Medulla oblongata (tissue), 1 donor: ENCODE data around the gene TAOK1.

ENCODE experiments used
- DNase-seq: peaks from one replicate; pipeline ENCODE4 v3.0.0-alpha.2; 2015; ENCODE audit errors: extremely low spot score

TAOK1 gene

DNA sequence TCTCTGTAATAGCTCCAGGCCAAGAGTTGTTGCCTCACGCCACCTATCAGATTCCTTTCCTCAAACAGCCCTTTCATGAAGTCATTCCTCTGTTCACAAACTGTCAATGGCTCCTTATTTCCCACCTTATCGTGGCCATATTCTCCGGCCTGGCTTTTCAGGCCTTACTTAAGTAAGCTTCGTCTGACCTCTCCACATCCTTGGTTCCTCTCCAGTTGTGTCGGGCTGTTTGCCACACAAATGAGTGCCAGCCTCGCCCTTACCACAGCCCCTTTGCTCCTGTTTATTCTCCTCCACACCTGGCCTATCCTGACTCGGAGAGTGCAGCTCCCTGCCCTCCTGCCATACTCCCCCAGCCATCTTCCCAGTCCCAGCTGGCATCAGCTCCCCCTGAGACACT is 180.4 kb downstream of the TAOK1 start:
- DNase-seq = no peak

DNA sequence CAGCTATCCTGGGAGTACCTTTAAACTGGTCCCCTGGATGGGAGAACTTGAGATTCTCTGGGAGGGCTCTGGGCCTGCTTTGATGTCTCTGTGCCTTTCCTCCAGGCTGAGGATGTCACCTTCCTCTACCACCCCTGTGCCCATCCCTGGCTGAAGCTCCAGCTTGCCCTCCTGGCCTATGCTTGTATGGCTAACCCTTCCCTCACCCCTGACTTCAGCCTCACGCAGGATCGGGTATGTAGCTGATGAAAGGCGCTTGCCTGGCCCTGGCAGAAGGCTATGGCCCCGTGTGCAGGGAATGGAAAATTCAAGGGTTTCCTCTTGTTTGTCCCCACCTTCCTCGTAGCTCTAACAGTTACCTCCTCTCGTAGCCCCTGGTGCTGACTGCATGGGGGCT is 181.3 kb downstream of the TAOK1 start:
- no peak for DNase-seq

DNA sequence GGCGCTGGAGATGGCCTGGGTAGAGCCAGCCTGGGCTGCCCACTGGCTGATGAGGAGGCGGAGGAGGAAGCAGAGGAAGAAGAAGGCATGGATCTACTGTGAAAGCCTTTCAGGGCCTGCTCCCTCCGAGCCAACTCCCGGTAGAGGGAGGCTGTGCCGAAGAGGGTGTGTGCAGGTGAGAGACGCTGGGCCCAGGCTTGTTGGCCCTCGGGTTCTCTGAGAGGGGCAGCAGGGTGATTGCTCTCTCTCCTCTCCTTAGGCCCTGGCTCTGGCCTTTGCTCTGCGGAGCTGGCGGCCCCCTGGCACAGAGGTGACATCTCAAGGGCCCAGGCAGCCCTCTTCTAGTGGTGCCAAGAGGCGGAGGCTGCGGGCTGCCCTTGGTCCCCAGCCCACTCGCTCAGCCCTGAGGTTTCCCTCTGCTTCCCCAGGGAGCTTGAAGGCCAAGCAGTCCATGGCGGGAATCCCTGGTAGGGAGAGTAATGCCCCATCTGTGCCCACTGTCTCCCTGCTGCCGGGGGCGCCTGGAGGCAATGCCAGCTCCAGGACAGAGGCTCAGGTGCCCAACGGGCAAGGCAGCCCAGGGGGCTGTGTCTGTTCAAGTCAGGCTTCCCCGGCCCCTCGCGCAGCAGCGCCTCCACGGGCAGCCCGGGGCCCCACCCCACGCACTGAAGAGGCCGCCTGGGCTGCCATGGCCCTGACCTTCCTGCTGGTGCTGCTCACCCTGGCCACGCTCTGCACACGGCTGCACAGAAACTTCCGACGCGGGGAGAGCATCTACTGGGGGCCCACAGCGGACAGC is 181.9 kb downstream of the TAOK1 start:
- DNase-seq = no peak

DNA sequence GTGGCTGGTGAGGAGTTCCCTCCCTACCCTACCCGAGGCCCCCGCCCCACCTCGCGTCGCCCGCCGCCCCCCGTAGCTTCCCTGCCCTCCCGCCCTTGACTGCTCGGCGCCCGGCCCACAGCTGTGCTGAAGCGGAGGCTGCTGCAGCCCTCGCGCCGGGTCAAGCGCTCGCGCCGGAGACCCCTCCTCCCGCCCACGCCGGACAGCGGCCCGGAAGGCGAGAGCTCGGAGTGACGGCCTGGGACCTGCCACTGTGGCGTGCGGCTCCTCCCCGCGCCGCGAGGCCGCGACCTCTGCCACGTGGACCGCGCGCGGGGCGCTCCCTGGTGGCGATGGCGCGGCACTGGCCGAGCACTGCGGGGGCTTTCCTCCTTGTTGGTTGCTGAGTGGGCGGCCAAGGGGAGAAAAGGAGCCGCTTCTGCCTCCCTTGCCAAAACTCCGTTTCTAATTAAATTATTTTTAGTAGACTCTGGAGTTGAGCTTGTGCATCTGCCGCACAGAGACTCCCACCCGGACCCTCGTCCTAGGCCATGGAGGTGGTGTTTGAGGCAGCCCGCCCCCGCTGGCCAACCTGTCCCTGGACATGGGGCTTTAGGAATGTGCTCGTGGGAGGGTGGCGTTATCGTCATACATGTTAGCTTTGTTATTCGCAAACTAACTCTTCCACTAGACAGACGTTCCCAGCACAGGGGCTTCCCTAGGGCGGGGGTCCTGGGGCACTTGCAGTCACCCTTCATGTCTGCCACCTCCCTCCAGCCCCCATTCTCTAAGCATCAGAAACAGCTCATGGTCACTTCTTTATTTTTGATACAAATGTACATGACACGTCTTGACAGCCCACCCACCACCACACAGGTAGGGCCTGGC is 182.8 kb downstream of the TAOK1 start:
- DNase-seq = peak; percentile 64

DNA sequence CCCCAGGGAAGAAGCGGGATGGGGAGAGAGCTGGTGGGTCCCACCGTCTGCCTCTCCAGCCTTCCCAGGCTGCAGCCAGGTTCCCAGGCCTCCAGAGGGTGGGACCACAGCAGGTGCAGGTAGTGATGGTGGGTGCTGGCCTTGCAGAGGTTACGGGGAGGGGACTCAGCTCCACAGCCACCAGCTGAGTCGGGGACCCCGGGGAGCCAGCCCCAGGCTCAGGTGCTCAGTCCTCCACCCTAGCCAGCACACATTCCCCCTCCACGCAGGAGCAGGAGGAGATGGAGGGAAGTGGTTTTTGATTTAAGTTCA is 183.4 kb downstream of the TAOK1 start:
- no peak for DNase-seq

DNA sequence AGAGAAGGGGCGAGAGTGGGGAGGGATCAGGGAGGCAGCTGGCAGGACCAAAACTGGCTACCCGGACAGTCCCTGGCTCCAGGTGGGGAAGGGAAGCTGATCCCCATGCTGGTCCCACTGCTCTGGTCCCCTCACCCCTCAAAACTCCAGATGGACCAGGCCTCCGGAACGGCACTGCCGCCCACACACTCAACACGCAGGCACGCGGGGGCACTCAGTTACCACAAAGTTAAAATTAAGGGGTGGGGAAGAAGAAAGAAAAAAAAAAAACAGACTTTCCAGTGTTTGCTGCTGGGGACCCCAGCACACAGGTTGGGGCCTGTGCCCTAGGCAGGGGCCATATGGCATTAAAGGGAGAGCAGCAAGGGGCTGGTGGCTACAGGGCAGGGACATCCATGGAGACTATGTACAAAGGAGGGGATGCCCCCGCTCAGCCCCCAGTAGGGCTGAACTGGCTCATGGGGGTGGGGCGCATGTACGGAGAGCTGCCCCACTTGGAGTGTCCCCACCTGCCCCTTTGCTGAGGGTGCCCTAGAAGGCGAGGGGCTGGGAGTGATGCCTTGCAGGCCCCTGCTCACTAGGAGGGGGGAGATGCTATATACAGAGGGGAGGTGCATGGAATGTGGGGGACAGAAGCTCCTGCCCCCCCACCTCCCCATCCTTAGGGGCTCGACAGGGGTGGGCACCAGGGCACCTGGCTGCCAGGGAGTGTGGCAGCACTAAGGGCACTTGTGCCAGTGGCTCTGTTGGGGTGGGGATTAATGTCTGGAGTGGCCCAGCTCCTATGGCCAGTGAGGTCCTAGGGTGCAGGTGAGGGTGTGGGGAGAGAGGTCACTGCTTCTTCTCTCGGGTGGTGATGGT is 183.9 kb downstream of the TAOK1 start:
- DNase-seq = no peak

DNA sequence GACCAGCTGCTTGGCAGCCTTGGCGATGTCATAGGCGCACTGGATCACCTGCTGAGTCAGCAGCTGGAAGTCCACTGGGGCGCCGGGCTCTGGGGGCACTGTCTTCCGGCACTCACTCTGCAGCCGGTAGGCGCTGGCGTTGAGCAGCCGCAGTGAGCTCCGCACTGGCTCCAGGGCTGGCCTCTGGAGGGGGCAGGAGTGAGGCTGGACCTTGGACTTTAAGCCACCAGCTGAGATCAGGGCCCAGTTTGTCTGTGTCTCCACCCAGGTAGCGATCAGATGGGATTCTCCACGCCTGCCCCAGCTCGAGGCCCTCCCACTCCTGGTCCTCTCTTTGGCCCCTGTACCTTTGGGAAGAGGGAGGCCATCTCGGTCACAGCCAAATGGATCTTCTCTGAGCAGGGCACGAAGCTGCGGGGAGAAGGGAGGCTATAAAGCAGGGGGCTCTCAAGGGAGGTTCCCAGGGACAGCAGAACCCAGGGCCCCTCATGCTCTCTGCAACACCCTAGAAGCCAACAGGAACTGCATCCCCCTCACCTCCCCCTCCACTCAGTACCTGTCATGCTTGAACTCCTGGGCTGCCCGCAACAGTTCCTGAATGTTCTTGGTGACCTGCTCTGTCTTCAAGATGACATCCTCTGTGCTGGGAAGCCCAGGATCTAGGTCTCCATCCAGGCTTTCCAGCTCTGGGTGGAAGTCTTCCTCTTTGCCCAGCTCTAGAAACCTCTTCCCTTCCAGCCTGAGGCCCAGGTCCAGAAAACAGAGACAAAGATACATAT is 184.8 kb downstream of the TAOK1 start:
- no peak for DNase-seq

DNA sequence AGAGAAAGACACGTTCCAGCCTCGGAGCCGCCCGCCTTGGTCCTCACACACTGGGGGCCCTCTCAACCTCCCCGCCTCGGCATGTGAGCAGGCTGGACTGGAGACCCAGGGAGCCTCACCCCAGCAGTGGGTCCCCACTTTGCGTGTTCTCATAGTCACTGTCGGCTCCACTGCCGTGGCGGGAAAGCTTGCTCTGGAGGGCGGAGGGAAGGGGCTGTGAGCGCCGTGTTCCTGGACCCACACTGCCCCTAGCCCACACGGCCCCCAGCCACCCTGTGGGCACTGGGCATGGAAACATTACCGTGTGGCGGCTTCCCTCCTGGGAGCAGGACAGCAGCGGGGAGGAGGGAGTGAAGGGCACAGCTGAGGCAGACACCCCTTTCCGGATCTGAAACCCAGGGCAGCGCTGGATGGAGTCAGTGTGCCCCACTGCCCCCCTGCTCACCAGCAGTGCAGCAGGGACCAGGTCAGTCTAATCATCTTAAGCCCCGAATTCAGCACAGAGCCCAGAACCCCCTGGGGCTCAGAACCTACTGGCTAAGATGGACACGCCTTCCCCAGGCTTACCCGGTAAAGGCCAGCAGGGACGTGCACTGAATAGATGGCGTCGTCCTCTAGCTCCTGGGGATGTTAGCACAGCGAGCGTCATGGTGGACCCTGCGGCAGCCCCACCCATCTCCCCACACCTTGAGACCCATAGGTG is 185.5 kb downstream of the TAOK1 start:
- no peak for DNase-seq

DNA sequence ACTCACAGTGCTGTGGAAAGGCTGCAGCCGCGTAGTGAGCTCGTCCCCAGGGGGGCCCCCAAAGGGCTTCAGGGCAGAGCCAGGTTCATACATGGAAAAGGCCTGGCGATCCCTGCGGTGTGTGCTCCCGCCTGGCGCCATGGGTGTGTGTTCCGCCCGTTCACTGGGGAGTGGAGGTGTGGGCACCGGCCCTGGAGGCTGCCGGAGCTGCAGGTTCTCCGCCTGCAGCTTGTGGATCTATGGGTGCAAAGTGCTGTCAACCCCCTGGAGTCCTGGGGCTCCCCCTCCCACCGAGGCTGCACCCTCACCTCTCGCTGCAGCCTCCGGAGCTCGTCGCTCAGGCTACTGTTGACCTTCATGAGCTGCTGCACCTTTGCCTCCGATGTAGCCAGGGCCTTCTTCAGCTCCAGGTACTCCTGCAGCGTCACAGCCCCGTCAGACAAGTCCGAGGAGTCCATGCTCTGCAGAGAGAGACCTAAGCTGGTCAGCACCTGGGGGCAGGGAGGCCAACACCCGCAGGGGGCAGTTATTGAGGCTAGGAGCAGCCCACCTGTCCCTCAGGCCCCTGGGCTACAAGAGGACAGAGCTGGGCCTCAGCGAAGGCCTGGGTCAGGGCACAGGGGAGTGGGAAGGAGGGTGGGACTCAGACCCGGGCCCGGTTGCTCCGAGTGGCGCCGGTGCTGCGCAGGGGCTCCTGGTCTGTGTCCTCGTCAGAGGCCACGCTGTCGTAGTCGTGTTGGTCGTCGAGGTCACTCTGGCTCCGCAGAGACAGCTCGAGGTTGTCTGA is 186.2 kb downstream of the TAOK1 start:
- DNase-seq = no peak

DNA sequence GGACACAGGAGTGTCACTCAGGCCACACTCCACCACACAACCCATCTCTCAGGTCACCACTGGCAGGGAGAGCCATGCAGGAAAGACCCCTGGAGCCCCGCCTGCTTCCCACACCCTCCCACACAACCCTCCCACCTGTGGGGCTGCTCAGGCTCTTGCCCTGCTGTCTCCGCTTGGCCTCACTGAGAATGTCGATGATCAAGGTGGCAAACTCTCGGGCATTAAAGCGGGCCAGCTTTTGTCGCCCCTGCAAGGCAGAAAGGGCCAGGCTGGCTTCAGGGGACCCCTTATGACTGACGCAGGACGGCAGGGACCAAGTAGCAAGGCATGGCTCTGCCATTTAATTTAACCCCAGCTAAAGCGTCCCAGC is 186.8 kb downstream of the TAOK1 start:
- no peak for DNase-seq

DNA sequence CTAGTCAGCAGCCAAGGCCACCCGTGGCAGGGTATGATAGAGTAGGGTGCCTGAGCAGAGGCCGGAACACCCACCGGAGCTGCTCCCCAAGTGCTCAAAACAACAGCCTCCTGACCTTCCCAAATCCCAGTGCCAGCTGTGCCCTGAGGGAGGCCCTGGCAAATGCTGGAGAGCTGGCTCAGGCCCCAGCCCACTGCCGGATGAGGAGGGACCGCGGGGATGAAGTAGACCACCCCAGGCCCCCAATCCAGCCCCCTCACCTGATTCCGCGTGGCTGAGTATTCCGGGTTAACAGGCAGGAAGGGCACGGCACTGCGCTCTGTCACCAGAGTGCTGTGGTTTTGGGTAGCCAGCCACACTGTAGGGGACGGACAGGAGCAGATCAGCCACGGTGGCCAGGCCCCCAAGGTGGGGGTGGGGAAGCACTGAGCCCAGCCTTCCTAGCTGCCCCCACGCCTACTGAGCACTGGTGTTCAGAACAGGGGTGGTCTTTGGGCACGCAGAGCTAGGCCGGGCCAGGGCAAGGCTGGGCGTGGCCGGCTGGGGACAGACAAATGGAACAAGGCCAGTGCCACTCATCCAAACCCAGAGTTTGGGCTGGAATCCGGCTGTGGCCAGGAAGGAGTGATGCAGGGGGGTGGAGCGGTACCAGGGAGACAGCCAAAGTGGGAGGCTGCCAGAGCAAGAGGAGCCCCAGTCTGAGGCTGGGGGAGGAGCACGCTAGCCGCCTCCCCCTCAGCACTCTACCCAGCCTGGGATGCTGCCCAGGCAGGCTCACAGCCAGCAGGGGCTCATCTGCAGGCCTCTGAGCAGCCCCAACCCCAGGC is 187.4 kb downstream of the TAOK1 start:
- peak; percentile 81 for DNase-seq

DNA sequence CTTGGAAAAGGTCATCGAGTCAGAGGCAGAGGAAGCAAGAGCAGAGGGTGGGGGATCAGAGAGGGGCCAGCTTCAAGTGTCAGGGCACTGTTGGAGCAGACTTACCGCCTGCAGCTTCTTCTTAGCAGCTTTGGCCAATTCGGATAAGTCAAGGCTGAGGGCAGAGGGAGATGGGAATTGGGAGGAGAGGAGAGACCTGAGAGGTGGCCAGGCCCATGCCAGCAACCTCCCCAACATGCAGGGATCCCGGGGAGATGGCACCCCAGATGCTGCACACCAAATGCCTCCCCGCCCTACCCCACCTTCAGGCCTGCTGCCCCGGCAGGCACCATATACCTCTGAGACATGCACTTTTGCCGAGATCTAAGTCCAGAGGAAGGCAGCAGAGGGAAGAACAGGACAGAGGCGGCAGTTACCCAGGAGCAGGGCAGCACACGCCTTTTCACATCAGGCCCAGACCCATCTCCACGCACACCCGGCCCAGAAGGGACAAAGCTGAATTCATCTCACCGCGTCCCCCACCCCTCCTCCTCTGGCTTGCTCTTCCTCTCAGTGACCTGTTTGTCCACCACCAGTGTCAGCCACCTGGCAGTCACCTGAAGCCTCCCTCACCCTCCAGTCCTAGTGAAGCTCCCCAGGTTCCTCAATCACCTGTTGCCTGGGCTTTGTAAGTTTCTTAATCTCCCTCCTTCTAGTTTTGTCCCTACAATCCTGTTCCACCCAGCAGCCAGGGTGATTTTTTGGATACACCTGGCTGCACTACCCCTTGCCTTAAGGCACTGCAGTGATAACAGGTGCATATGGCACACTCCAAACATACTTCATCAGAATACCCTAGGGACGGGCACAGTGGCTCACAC is 188.7 kb downstream of the TAOK1 start:
- DNase-seq = no peak

DNA sequence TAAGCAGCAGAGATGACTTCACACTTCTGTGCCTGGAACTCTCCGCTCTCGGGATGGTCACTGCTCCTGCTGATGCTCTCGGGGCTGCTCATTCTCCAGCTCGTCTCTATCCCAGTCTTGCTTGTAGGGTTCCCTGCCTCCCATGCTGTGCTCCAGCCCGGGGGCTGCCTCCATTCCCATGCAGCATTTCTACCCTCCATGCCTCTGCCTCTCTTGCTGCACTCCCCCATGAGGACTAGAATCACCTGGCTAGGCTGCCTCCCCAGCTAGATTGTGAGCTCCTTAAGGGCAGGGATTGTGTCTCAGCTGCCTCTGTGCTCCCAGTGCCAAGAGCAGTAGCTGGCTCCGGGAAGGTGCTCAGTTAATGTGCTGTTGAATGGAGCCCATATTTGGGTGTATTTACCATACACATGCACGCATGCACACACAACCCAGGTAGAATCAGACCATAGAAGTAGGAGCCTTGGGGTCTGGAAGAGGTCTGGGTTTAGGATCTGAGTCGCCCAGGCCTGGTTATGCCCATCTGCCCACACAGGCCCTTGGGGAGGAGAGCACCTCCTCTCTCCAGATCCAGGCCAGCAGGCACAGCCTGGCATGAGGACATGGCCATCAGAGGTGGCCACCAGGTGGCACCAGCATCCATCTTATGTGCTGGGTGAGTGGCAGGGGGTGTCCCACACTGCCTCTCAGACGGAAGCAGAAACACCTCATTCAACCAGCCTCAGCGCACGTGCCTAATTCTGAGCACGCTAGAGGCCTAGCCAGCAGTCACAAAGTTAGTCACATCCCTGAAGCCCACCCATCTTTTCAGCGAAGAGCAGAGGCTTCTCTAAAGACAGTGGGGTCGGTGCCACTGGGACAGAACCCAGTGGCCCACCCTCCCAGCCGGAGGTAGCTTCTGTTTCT is 190.0 kb downstream of the TAOK1 start:
- peak; percentile 94 for DNase-seq

DNA sequence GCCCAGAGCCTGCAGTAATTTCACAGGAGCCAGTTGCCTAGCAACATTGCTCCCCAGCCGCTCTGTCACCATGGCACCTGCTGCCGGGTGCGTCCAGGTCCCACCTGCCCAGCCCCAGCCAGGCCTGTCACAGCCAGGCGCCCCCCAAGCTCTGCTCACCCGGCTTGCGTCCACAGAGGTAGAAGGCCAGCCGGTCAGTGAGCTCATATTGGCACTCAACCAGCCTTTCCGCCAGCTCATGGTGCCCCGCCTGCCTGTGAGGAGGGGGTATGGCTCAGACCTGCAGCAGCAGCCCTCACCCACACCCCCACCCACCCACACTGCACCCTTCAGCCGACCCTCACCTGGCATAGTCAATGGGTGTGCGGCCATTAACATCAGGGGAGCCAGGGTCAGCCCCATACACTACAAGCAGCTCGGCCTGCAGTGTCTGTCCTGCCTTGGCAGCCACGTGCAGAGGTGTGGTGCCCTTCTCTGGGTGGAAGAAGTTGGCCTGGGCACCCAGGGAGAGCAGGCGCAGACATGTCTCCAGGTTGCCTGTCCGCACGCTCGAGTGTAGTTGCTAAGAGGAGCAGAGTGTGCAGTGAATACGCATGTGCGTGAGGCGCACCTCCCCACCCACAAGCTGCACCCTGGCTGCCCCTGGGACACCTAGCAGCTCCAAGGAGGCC is 191.6 kb downstream of the TAOK1 start:
- DNase-seq = no peak

DNA sequence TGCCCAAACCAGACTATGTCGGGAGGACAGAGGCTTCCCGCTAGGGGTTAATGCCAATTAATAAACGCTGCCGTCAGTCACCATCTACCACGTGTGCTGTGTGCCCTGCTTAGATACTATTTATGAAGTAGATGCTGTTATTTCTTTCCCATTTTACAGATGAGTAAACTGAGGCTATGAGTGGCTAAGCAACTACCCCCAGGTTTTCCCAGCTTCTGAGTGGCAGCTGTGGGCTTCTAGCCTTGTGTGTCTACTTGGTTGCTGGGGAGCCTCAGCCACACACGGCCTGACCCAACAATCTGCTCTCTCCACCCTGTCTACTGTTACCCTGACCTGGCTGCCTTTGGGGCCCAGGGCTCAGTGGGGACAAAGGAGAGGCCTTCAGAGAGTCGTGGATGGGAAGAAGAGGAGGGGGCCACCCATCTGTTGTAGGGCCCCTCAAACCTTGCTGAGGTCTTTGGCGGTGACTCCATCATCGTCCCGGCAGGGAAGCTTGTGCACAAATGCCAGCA is 192.1 kb downstream of the TAOK1 start:
- no peak for DNase-seq

DNA sequence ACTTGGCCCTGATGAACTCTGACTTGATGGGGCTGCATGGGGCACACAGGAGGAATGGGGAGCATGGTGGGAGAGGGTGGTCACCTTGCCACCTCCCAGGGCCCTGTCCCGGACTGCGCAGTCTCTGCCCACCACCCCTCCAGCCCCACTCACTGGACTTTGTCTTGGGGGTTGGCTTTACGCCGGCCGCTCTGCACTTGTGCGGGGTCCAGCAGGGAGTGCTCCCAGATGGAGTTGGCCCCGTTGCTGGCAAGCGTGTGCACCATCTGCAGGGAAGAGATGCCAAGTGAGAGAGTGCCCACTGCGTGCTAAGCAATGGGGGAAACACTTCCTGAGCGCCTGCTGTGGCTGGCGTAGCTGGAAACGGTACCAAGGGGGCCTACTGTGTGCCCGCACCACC is 192.6 kb downstream of the TAOK1 start:
- DNase-seq = peak; percentile 85
